ENCODE measurements around the gene CDH13.

GRCh38 chr16:82752172-82752571 is 125.4 kb downstream of the CDH13 start:
- no peak for TF ChIP-seq POLR2AphosphoS5 (IDR thresholded peaks at IDR 0.05; ENCODE audit: borderline replicate concordance, low read depth, low read length)
- TF ChIP-seq EZH2 (IDR thresholded peaks at IDR 0.05) = no peak

Measured in SK-N-MC (cell line).